ENCODE data around the gene TOMM5. TPM values are rescaled to one million over a fixed set of nuclear protein-coding genes. Genes with fewer than 3 reads are reported as not detected.

The TOMM5 gene
- total and polyA plus RNA-seq, 2 of the 4 experiments (the other 2 are of a cell fraction) = 159 to 206 TPM

DNA sequence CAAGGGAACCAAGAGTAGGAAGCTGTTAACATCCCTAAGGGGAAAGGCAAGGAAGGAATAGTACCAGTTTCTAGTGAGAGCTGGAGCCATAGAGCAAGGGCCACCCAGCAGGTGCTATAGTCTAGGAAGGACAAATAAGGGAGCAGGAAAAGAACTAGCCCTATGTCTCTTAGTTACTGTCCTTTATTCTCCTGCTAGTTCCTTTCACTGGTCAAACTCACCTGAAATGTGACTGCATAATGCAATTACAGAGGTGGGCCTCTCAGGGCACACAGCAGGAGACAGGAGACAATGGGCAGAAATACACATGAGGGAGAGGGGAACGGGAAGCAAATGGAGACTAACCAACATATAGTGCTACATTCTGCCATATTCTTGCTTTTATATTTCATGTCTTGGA is 31.7 kb upstream of the TOMM5 start:
- POLR2A ChIA-PET (ENCODE audit: unreplicated experiment) = no interaction called here
- in situ Hi-C loops (cut with MboI; ENCODE audit: low sequenced_read_pairs) (no loop called here), dilution Hi-C loops (cut with HindIII; ENCODE audit: low sequenced_read_pairs, unreplicated experiment) (no loop called here), intact Hi-C loops (cut with micrococcal nuclease) (no loop called here)
- no peak overlapping the region for H4K5ac ChIP-seq (ENCODE audit: low read depth, low read length)
- H3K9me3 ChIP-seq (ENCODE audit: control insufficient read depth, insufficient read depth, low read length) = no peaks in the 10 kb centered on the region
- H3K4ac ChIP-seq (ENCODE audit: low read depth, low read length) = no peak overlapping the region
- CTCF ChIA-PET = no interaction called here
- H3K14ac ChIP-seq (replicated peaks; ENCODE audit: low read depth, low read length) = no peak overlapping the region
- peaks cover 7% of the 10 kb centered on the region for H3K27me3 ChIP-seq (ENCODE audit: control insufficient read depth, insufficient read depth, low read length)
- DNase-seq (no peak), ATAC-seq (ENCODE audit: low read depth) (no peak)
- no peaks in the 10 kb centered on the region for H3K79me1 ChIP-seq (ENCODE audit: low read depth in 1 of 2, low read length in 2 of 2)
- H3K9me1 ChIP-seq (ENCODE audit: insufficient read depth, low read length) = no peaks in the 10 kb centered on the region
- no peak overlapping the region for H3K18ac ChIP-seq (ENCODE audit: low read depth, low read length)
- no peak overlapping the region for H2BK20ac ChIP-seq (ENCODE audit: low read depth, low read length)
- H3K27ac ChIP-seq (ENCODE audit: insufficient read depth, low read length) = no peak overlapping the region
- no peak overlapping the region for H2AFZ ChIP-seq (replicated peaks; ENCODE audit: low read length, poor library complexity)
- H4K8ac ChIP-seq (ENCODE audit: low read depth in 2 of 2, low read length in 2 of 2) = no peak overlapping the region
- H2BK120ac ChIP-seq (ENCODE audit: low read depth, low read length) = no peak overlapping the region
- H2BK15ac ChIP-seq (ENCODE audit: low read depth, low read length) = no peak overlapping the region
- H3K4me1 ChIP-seq (ENCODE audit: control insufficient read depth, insufficient read depth, low read length) = peaks cover 2% of the 10 kb centered on the region
- no peak overlapping the region for H2AK5ac ChIP-seq (ENCODE audit: low read depth, low read length)
- no peak overlapping the region for H2AK9ac ChIP-seq (replicated peaks; ENCODE audit: low read depth, low read length, poor library complexity)
- H3K23ac ChIP-seq (ENCODE audit: low read depth, low read length) = no peak overlapping the region
- H2BK5ac ChIP-seq (ENCODE audit: low read depth, low read length, poor library complexity, severe bottlenecking) = no peak overlapping the region
- H3K4me2 ChIP-seq (ENCODE audit: low read depth, low read length) = no peak overlapping the region
- H3K9ac ChIP-seq (ENCODE audit: low read depth, low read length) = no peak overlapping the region
- H3K56ac ChIP-seq (ENCODE audit: extremely low read depth, insufficient read depth, low read length) = no peak overlapping the region
- no TSS peak for BruUV-seq (replicated peaks)
- no CpG with 5 or more reads among the region's 1 CpG for WGBS, 2 experiments (ENCODE audit: extremely low coverage in 2 of 2, insufficient read length in 1 of 2)
- no peak overlapping the region for H4K91ac ChIP-seq (ENCODE audit: insufficient read depth, low read depth, low read length)
- TF ChIP-seq, protein P1, sequence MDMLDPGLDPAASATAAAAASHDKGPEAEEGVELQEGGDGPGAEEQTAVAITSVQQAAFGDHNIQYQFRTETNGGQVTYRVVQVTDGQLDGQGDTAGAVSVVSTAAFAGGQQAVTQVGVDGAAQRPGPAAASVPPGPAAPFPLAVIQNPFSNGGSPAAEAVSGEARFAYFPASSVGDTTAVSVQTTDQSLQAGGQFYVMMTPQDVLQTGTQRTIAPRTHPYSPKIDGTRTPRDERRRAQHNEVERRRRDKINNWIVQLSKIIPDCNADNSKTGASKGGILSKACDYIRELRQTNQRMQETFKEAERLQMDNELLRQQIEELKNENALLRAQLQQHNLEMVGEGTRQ (IDR thresholded peaks at IDR 0.05; ENCODE audit: low read depth, low read length) = no peak
- TF ChIP-seq MXI1 (IDR thresholded peaks at IDR 0.05; ENCODE audit: borderline replicate concordance, low read depth, low read length) (no peak), POLR2A (IDR thresholded peaks at IDR 0.05; ENCODE audit: low read depth, low read length) (no peak), SMC3 (IDR thresholded peaks at IDR 0.05; ENCODE audit: low read depth, low read length) (no peak), FOS (IDR thresholded peaks at IDR 0.05; ENCODE audit: low read depth, low read length) (no peak), MAZ (IDR thresholded peaks at IDR 0.05; ENCODE audit: borderline replicate concordance, low read depth, low read length) (no peak), RFX5 (IDR thresholded peaks at IDR 0.05; ENCODE audit: low read depth, low read length) (no peak), BHLHE40 (IDR thresholded peaks at IDR 0.05; ENCODE audit: low read depth, low read length) (no peak), CHD1 (IDR thresholded peaks at IDR 0.05; ENCODE audit: low read depth, low read length) (no peak), NFE2L2 (IDR thresholded peaks at IDR 0.05; ENCODE audit: low read depth, low read length) (no peak), CEBPB (IDR thresholded peaks at IDR 0.05; ENCODE audit: low read depth, low read length) (no peak), RAD21 (IDR thresholded peaks at IDR 0.05; ENCODE audit: low read length) (no peak)
- TF ChIP-seq, protein P2, sequence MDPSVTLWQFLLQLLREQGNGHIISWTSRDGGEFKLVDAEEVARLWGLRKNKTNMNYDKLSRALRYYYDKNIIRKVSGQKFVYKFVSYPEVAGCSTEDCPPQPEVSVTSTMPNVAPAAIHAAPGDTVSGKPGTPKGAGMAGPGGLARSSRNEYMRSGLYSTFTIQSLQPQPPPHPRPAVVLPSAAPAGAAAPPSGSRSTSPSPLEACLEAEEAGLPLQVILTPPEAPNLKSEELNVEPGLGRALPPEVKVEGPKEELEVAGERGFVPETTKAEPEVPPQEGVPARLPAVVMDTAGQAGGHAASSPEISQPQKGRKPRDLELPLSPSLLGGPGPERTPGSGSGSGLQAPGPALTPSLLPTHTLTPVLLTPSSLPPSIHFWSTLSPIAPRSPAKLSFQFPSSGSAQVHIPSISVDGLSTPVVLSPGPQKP (IDR thresholded peaks at IDR 0.05; ENCODE audit: borderline replicate concordance, low read depth, low read length) = no peak
- H3K4me3 ChIP-seq (ENCODE audit: insufficient read depth, low read depth, low read length) = no peak overlapping the region
- no peaks in the 10 kb centered on the region for H3K36me3 ChIP-seq (ENCODE audit: control insufficient read depth, insufficient read depth, low read length)
- no peaks in the 10 kb centered on the region for H4K20me1 ChIP-seq (ENCODE audit: insufficient read depth, low read length)
